GM12878 (cell line): ENCODE measurements around the gene PTPRF. TPM values are rescaled to one million over a fixed set of nuclear protein-coding genes. Genes with fewer than 3 reads are reported as not detected.
A peak's percentile ranks its signal among the peaks of the same experiment; 100 is the strongest.

Experiments
- ATAC-seq: fragments of 200-7000 bp; cut with Tn5 transposase; 3 replicates; pipeline ENCODE4 v1.9.1; 2020; ENCODE audit warnings: mild to moderate bottlenecking, moderate library complexity
- BruUV-seq: library from RNA; stranded (reverse); fragments of 400-500 nt; replicated peaks from 2 replicates; lab custom pipeline; 2021; lab: Mats Ljungman, UMichigan
- CTCF ChIA-PET: fragments of 300-600 bp; sonication (Branson Sonifier 250); formaldehyde crosslinking; extraction: SDS; loops from one replicate; lab custom pipeline; 2021; ENCODE audit warnings: inconsistent platforms; lab: Yijun Ruan, JAX
- POLR2A ChIA-PET: fragments of 350-600 bp; formaldehyde crosslinking; extraction: SDS; loops from one replicate; lab custom pipeline; 2021; ENCODE audit warnings: inconsistent platforms; lab: Charles Lee
- RAD21 ChIA-PET: fragments of 300-600 bp; sonication (Branson Sonifier 250); formaldehyde crosslinking; loops from one replicate; lab custom pipeline; 2023; ENCODE audit warnings: antibody characterized with exemption; ENCODE audit not compliant: unreplicated experiment; lab: Charles Lee
- SMC1A ChIA-PET: fragments of 300-600 bp; sonication (Branson Sonifier 250); formaldehyde crosslinking; loops from one replicate; lab custom pipeline; 2023; ENCODE audit not compliant: unreplicated experiment, uncharacterized antibody; lab: Charles Lee
- DNase-seq: peaks from one replicate; pipeline ENCODE4 v3.0.0-alpha.2; 2011; ENCODE audit warnings: low read depth, low spot score
- FAIRE-seq: peaks from 3 replicates; lab custom pipeline; 2011; peaks lifted over from hg19 to GRCh38; lab: Jason Lieb, UNC
- H2AFZ ChIP-seq: 2 replicates; pipeline ENCODE4 v1.6.0; 2011; ENCODE audit warnings: low read depth, low read length, control low read depth; ENCODE audit not compliant: control insufficient read depth
- H3K27ac ChIP-seq: 2 replicates; pipeline ENCODE4 v1.5.1; 2011; ENCODE audit warnings: control low read depth; ENCODE audit not compliant: control insufficient read depth, insufficient read depth
- H3K27me3 ChIP-seq, 2 experiments: replicated peaks in 1 of 2; 2 replicates each; pipeline versions ENCODE4 v1.6.0 to v1.6.1; 2011; ENCODE audit warnings: low read length in 1 of 2; ENCODE audit not compliant: control insufficient read depth in 2 of 2, insufficient read depth in 2 of 2
- H3K36me3 ChIP-seq, 2 experiments: 2 replicates each; pipeline ENCODE4 v1.5.1; 2011; ENCODE audit warnings: low read length in 1 of 2; ENCODE audit not compliant: control insufficient read depth in 2 of 2, insufficient read depth in 2 of 2
- H3K4me1 ChIP-seq: 2 replicates; pipeline ENCODE4 v1.6.1; 2011; ENCODE audit warnings: mild to moderate bottlenecking, low read length, moderate library complexity, mixed read lengths; ENCODE audit not compliant: control insufficient read depth, insufficient read depth
- H3K4me2 ChIP-seq: 2 replicates; pipeline ENCODE4 v1.6.0; 2011; ENCODE audit warnings: control low read depth; ENCODE audit not compliant: control insufficient read depth, insufficient read depth
- H3K4me3 ChIP-seq: fragments of 200-600 bp; sonication (generic); 2 replicates; pipeline ENCODE4 v1.5.1; 2016
- H3K79me2 ChIP-seq: 2 replicates; pipeline ENCODE4 v1.6.0; 2011; ENCODE audit warnings: low read length; ENCODE audit not compliant: control insufficient read depth, insufficient read depth
- H3K9ac ChIP-seq: 2 replicates; pipeline ENCODE4 v1.8.0; 2011; ENCODE audit warnings: low read length, control low read depth, mixed read lengths; ENCODE audit not compliant: control insufficient read depth, insufficient read depth
- H3K9me3 ChIP-seq: replicated peaks from 3 replicates; pipeline ENCODE4 v1.5.1; 2011; ENCODE audit warnings: mild to moderate bottlenecking, low read length; ENCODE audit not compliant: control insufficient read depth, insufficient read depth
- H4K20me1 ChIP-seq: 2 replicates; pipeline ENCODE4 v1.6.0; 2011; ENCODE audit not compliant: control insufficient read depth, insufficient read depth
- EZH2 ChIP-seq: IDR thresholded peaks from 2 replicates; pipeline ENCODE4 v1.6.1; 2012; ENCODE audit warnings: low read depth, mild to moderate bottlenecking, control low read depth, inconsistent platforms, low read length, borderline replicate concordance; ENCODE audit not compliant: control insufficient read depth
- IKZF1 ChIP-seq: fragments of 450-650 bp; conservative IDR thresholded peaks from 2 replicates; pipeline ENCODE4 v1.6.1; 2017; ENCODE audit warnings: antibody characterized with exemption, mild to moderate bottlenecking
- TCF3 ChIP-seq: IDR thresholded peaks from 2 replicates; pipeline ENCODE4 v1.6.1; 2012; ENCODE audit warnings: low read depth, mild to moderate bottlenecking, low read length, borderline replicate concordance; ENCODE audit not compliant: insufficient read depth
- ZNF274 ChIP-seq: IDR thresholded peaks from one replicate; pipeline ENCODE4 v1.8.0; 2011; ENCODE audit not compliant: insufficient read length, insufficient read depth
- WGBS: methylation state at CpG from one replicate; pipeline ENCODE4 v1.1.6; 2016; ENCODE audit warnings: low lambda C conversion rate; ENCODE audit not compliant: insufficient replicate concordance, insufficient coverage; ENCODE audit errors: missing lambda C conversion rate; 5-methylcytosine and 5-hydroxymethylcytosine counted together
- in situ Hi-C: fragments of 300-500 bp; cut with MboI; formaldehyde crosslinking; loops from 9 replicates; pipeline ENCODE4 v1.14.3; 2018; ENCODE audit warnings: mixed read lengths
- intact Hi-C: fragments of 100-400 bp; cut with micrococcal nuclease; formaldehyde crosslinking; loops from one replicate; pipeline ENCODE4 v1.14.2; 2022; ENCODE audit not compliant: unreplicated experiment
- polyA plus RNA-seq, 11 experiments: library from polyadenylated mRNA; depleted of rRNA in 4 of 11; unstranded in 6 of 11; stranded (reverse) in 5 of 11; fragments of >200 nt; fragmentation: Nextera tagmentation in 4 of 11; fragmentation: Illumina TruSeq in 1 of 11; extraction: Ambion mirVana in 4 of 11; extraction: Trizol in 1 of 11; gene quantifications; 1 replicate in 1 of 11; 2 replicates in 10 of 11; pipeline versions ENCODE4 v1.2.1 to v1.2.3, GENCODE V29; 2011 to 2016; ENCODE audit warnings: inconsistent platforms in 2 of 11, missing spikeins in 2 of 11, low read depth in 1 of 11
- total RNA-seq, 4 experiments: library from RNA; depleted of rRNA in 3 of 4; stranded (reverse); fragments of >200 nt in 3 of 4; fragmentation: Illumina TruSeq in 1 of 4; extraction: Trizol in 1 of 4; gene quantifications; 2 replicates each; pipeline versions ENCODE4 v1.2.1 to v1.2.3, GENCODE V29; 2013 to 2021
- TF ChIP-seq, protein P1 (sequence below): fragments of 450-650 bp; IDR thresholded peaks from 2 replicates; pipeline ENCODE4 v1.6.1; 2017; ENCODE audit warnings: mild to moderate bottlenecking
- TF ChIP-seq, protein P2 (sequence below): IDR thresholded peaks from 2 replicates; pipeline ENCODE4 v1.6.1; 2011; ENCODE audit warnings: low read depth, mild to moderate bottlenecking, low read length, moderate library complexity, borderline replicate concordance; ENCODE audit errors: extremely low read depth
- TF ChIP-seq, protein P3 (sequence below): fragments of 450-650 bp; IDR thresholded peaks from 2 replicates; pipeline ENCODE4 v1.6.1; 2018; ENCODE audit warnings: mild to moderate bottlenecking, low read depth, moderate library complexity; ENCODE audit not compliant: partially characterized antibody
- TF ChIP-seq, protein P4 (sequence below): IDR thresholded peaks from 2 replicates; pipeline ENCODE4 v1.6.1; 2012; ENCODE audit warnings: low read length, inconsistent platforms
- TF ChIP-seq, protein P5 (sequence below): fragments of 450-650 bp; IDR thresholded peaks from 2 replicates; pipeline ENCODE4 v1.6.1; 2016; ENCODE audit warnings: mild to moderate bottlenecking

The PTPRF gene
- total and polyA plus RNA-seq, 10 of the 15 experiments (the other 5 are each of a cell fraction or from before 2014, with no cell fraction given), result 0.04 to 2.6 (median 0.32) TPM

DNA sequence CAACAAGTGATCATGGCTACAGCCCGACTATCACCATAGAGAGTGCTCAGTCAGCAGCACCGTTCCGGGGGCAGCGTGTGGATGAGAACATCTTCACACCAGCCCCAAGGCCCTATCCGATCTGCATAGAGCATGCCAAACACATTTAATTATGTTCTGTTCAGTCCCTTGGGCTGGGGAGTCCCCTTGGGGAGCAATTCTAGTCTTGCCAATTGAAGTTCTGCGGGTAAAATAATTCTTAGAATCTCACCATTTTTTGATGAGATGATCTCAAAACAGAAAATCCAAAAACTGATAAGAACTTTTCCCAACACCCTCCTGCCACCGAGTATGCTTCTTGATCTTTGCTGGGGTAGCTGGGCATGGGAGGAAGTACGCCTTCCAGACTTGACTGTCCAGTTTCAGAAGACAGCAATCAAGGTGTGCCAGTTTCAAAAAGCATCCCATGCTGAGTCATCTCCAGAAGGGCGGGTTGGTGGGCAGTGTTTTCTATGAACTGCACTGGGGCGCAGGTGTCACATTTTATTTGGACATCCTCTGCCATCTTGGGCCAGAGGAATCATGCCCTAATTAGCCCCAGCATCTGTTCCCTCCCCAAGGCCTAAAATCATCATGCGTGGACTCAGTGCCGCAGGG is 20.8 kb upstream of the PTPRF start:
- no TSS peak for BruUV-seq
- in situ Hi-C loops (no loop called here), intact Hi-C loops (no loop called here)
- RAD21 ChIA-PET, result no interaction called here
- Histone ChIP-seq H3K4me1 (peaks cover 9% of the 10 kb centered on the region), H3K27ac (no peak overlapping the region), H3K4me3 (no peak overlapping the region), H2AFZ (no peak overlapping the region; the same call in 1 of the 2 replicates), H3K9ac (no peak overlapping the region), H3K36me3 (no peaks in the 10 kb centered on the region), H3K9me3 (peaks cover 5% of the 10 kb centered on the region), H3K27me3 (no peaks in the 10 kb centered on the region), H4K20me1 (no peaks in the 10 kb centered on the region), H3K79me2 (no peaks in the 10 kb centered on the region), H3K4me2 (0 out of 2 replicates have a peak overlapping the region, but pooled peaks have one; percentile 38)
- peak; percentile 38 for FAIRE-seq
- ATAC-seq, result peak; percentile 90
- CTCF ChIA-PET, result interaction anchor here (0.7 to 1.1 kb wide), 3 partner anchors 10 to 425 kb away, joined by 3 to 4 read pairs (median 3); no protein-coding TSS in a partner anchor
- 15% methylated on average over 12 of the region's 12 CpGs for WGBS
- POLR2A ChIA-PET, result no interaction called here
- SMC1A ChIA-PET, result interaction anchor here (1.0 kb wide), 1 partner anchor 41 kb away, joined by 3 read pairs; no protein-coding TSS in a partner anchor
- peak; percentile 68 for DNase-seq
- TF ChIP-seq ZNF274, result no peak
- TF ChIP-seq, protein P1, sequence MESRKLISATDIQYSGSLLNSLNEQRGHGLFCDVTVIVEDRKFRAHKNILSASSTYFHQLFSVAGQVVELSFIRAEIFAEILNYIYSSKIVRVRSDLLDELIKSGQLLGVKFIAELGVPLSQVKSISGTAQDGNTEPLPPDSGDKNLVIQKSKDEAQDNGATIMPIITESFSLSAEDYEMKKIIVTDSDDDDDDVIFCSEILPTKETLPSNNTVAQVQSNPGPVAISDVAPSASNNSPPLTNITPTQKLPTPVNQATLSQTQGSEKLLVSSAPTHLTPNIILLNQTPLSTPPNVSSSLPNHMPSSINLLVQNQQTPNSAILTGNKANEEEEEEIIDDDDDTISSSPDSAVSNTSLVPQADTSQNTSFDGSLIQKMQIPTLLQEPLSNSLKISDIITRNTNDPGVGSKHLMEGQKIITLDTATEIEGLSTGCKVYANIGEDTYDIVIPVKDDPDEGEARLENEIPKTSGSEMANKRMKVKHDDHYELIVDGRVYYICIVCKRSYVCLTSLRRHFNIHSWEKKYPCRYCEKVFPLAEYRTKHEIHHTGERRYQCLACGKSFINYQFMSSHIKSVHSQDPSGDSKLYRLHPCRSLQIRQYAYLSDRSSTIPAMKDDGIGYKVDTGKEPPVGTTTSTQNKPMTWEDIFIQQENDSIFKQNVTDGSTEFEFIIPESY, result no peak
- TF ChIP-seq IKZF1, result 0 out of 2 replicates have a peak, but pooled peaks have one; percentile 37
- TF ChIP-seq, protein P2, sequence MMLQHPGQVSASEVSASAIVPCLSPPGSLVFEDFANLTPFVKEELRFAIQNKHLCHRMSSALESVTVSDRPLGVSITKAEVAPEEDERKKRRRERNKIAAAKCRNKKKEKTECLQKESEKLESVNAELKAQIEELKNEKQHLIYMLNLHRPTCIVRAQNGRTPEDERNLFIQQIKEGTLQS, result no peak
- no peak for TF ChIP-seq EZH2
- TF ChIP-seq, protein P3, sequence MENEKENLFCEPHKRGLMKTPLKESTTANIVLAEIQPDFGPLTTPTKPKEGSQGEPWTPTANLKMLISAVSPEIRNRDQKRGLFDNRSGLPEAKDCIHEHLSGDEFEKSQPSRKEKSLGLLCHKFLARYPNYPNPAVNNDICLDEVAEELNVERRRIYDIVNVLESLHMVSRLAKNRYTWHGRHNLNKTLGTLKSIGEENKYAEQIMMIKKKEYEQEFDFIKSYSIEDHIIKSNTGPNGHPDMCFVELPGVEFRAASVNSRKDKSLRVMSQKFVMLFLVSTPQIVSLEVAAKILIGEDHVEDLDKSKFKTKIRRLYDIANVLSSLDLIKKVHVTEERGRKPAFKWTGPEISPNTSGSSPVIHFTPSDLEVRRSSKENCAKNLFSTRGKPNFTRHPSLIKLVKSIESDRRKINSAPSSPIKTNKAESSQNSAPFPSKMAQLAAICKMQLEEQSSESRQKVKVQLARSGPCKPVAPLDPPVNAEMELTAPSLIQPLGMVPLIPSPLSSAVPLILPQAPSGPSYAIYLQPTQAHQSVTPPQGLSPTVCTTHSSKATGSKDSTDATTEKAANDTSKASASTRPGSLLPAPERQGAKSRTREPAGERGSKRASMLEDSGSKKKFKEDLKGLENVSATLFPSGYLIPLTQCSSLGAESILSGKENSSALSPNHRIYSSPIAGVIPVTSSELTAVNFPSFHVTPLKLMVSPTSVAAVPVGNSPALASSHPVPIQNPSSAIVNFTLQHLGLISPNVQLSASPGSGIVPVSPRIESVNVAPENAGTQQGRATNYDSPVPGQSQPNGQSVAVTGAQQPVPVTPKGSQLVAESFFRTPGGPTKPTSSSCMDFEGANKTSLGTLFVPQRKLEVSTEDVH, result no peak
- peak; percentile 65; the same call in 1 of the 2 replicates for TF ChIP-seq TCF3
- TF ChIP-seq, protein P4, sequence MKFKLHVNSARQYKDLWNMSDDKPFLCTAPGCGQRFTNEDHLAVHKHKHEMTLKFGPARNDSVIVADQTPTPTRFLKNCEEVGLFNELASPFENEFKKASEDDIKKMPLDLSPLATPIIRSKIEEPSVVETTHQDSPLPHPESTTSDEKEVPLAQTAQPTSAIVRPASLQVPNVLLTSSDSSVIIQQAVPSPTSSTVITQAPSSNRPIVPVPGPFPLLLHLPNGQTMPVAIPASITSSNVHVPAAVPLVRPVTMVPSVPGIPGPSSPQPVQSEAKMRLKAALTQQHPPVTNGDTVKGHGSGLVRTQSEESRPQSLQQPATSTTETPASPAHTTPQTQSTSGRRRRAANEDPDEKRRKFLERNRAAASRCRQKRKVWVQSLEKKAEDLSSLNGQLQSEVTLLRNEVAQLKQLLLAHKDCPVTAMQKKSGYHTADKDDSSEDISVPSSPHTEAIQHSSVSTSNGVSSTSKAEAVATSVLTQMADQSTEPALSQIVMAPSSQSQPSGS, result no peak
- TF ChIP-seq, protein P5, sequence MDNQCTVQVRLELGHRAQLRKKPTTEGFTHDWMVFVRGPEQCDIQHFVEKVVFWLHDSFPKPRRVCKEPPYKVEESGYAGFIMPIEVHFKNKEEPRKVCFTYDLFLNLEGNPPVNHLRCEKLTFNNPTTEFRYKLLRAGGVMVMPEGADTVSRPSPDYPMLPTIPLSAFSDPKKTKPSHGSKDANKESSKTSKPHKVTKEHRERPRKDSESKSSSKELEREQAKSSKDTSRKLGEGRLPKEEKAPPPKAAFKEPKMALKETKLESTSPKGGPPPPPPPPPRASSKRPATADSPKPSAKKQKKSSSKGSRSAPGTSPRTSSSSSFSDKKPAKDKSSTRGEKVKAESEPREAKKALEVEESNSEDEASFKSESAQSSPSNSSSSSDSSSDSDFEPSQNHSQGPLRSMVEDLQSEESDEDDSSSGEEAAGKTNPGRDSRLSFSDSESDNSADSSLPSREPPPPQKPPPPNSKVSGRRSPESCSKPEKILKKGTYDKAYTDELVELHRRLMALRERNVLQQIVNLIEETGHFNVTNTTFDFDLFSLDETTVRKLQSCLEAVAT, result no peak
